ENCODE measurements around the gene STK11IP. TPM values are rescaled to one million over a fixed set of nuclear protein-coding genes. Genes with fewer than 3 reads are reported as not detected.

Gene STK11IP
- total and polyA plus RNA-seq, 2 donors (not counting 1 experiment from before 2014, with no cell fraction given), result 46.8 to 55.6 TPM

GRCh38 chr2:219578811-219579613 lies 18.6 kb upstream of the STK11IP start:
- POLR2A ChIA-PET, result no interaction called here
- Histone ChIP-seq H3K4me1 (ENCODE audit: control insufficient read depth in 2 of 2, insufficient read depth in 2 of 2, low read length in 2 of 2) (no peaks in the 10 kb centered on the region), H2AFZ (ENCODE audit: insufficient read depth, low read depth, low read length, poor library complexity, severe bottlenecking) (no peak overlapping the region), H3K4me3 (ENCODE audit: control extremely low read depth in 1 of 5, extremely low read depth in 1 of 5, insufficient read depth in 1 of 5, low read depth in 2 of 5, low read length in 4 of 5) (no peak overlapping the region), H3K4me2 (replicated peaks; ENCODE audit: low read depth, low read length, poor library complexity, severe bottlenecking) (no peak overlapping the region), H4K20me1 (ENCODE audit: control insufficient read depth, insufficient read depth, low read length, poor library complexity, severe bottlenecking) (no peaks in the 10 kb centered on the region), H3K36me3 (replicated peaks in 1 of 2; ENCODE audit: control extremely low read depth in 1 of 2, control insufficient read depth in 1 of 2, extremely low read depth in 1 of 2, insufficient read depth in 2 of 2, low read length in 1 of 2) (no peaks in the 10 kb centered on the region), H3K27ac (ENCODE audit: low read length in 2 of 2) (no peak overlapping the region), H3K9me3 (ENCODE audit: control extremely low read depth in 1 of 3, control insufficient read depth in 2 of 3, insufficient read depth in 1 of 3, low read length in 2 of 3) (no peaks in the 10 kb centered on the region), H3K9ac (ENCODE audit: low read length) (no peak overlapping the region), H3K79me2 (ENCODE audit: control insufficient read depth, insufficient read depth, low read length) (no peaks in the 10 kb centered on the region), H3K27me3 (replicated peaks in 1 of 4; ENCODE audit: control extremely low read depth in 1 of 4, control insufficient read depth in 3 of 4, insufficient read depth in 4 of 4, low read length in 3 of 4) (peaks cover 0 to 19% (median under 1%) of the 10 kb centered on the region in 4 experiments)
- DNase-seq (no peak), ATAC-seq (ENCODE audit: low read depth) (no peak)
- TF ChIP-seq CTCF (IDR thresholded peaks at IDR 0.05) (no peak), EZH2 (IDR thresholded peaks at IDR 0.05; ENCODE audit: borderline replicate concordance, insufficient read depth, low read depth, low read length, poor library complexity, severe bottlenecking) (no peak)
- CTCF ChIA-PET, result no interaction called here
- intact Hi-C loops (cut with micrococcal nuclease), result no loop called here
- Mint-ChIP-seq H3K4me1 (no peaks in the 10 kb centered on the region), H3K9me3 (ENCODE audit: insufficient read depth) (no peaks in the 10 kb centered on the region), H3K27ac (no peak overlapping the region), H3K27me3 (peaks cover 38% of the 10 kb centered on the region), H3K4me3 (no peak overlapping the region)
- WGBS (ENCODE audit: insufficient coverage), result 77% methylated on average over 4 of the region's 8 CpGs

GRCh38 chr2:219581346-219581745 lies 16.3 kb upstream of the STK11IP start:
- Histone ChIP-seq H3K4me1 (ENCODE audit: control insufficient read depth in 2 of 2, insufficient read depth in 2 of 2, low read length in 2 of 2) (no peaks in the 10 kb centered on the region), H3K79me2 (ENCODE audit: control insufficient read depth, insufficient read depth, low read length) (no peaks in the 10 kb centered on the region), H3K36me3 (replicated peaks in 1 of 2; ENCODE audit: control extremely low read depth in 1 of 2, control insufficient read depth in 1 of 2, extremely low read depth in 1 of 2, insufficient read depth in 2 of 2, low read length in 1 of 2) (no peaks in the 10 kb centered on the region), H3K4me2 (replicated peaks; ENCODE audit: low read depth, low read length, poor library complexity, severe bottlenecking) (no peak overlapping the region), H3K27me3 (replicated peaks in 1 of 4; ENCODE audit: control extremely low read depth in 1 of 4, control insufficient read depth in 3 of 4, insufficient read depth in 4 of 4, low read length in 3 of 4) (peaks cover 0 to 24% (median 4%) of the 10 kb centered on the region in 4 experiments), H3K27ac (ENCODE audit: low read length in 2 of 2) (no peak overlapping the region), H3K9me3 (ENCODE audit: control extremely low read depth in 1 of 3, control insufficient read depth in 2 of 3, insufficient read depth in 1 of 3, low read length in 2 of 3) (no peaks in the 10 kb centered on the region), H4K20me1 (ENCODE audit: control insufficient read depth, insufficient read depth, low read length, poor library complexity, severe bottlenecking) (no peaks in the 10 kb centered on the region), H3K4me3 (ENCODE audit: control extremely low read depth in 1 of 5, extremely low read depth in 1 of 5, insufficient read depth in 1 of 5, low read depth in 2 of 5, low read length in 4 of 5) (no peak overlapping the region), H3K9ac (ENCODE audit: low read length) (no peak overlapping the region), H2AFZ (ENCODE audit: insufficient read depth, low read depth, low read length, poor library complexity, severe bottlenecking) (no peak overlapping the region)
- no peak overlapping the region for H3K4me3 Mint-ChIP-seq
- H3K9me3 Mint-ChIP-seq (ENCODE audit: insufficient read depth), result no peaks in the 10 kb centered on the region
- TF ChIP-seq EZH2 (IDR thresholded peaks at IDR 0.05; ENCODE audit: borderline replicate concordance, insufficient read depth, low read depth, low read length, poor library complexity, severe bottlenecking) (no peak), CTCF (IDR thresholded peaks at IDR 0.05) (no peak)
- H3K4me1 Mint-ChIP-seq, result no peaks in the 10 kb centered on the region
- no peak for ATAC-seq (ENCODE audit: low read depth)
- POLR2A ChIA-PET, result no interaction called here
- 73% methylated on average over 2 of the region's 2 CpGs for WGBS (ENCODE audit: insufficient coverage)
- CTCF ChIA-PET, result no interaction called here
- H3K27me3 Mint-ChIP-seq, result peaks cover 40% of the 10 kb centered on the region
- intact Hi-C loops (cut with micrococcal nuclease), result no loop called here
- no peak overlapping the region for H3K27ac Mint-ChIP-seq
- no peak for DNase-seq
